MCF 10A (cell line): ENCODE data around the gene RSBN1. TPM values are rescaled to one million over a fixed set of nuclear protein-coding genes. Genes with fewer than 3 reads are reported as not detected.

Experiments used
- BruUV-seq: library from RNA; stranded (reverse); fragments of 400-500 nt; replicated peaks from 2 replicates; lab custom pipeline; 2021; lab: Mats Ljungman, UMichigan
- CTCF ChIA-PET: fragments of 300-600 bp; sonication (Branson Sonifier 250); formaldehyde crosslinking; extraction: SDS; loops from one replicate; lab custom pipeline; 2021; ENCODE audit warnings: antibody characterized with exemption, inconsistent platforms; lab: Yijun Ruan, JAX
- POLR2A ChIA-PET: fragments of 300-600, 350-650 bp; sonication (Branson Sonifier 250); formaldehyde crosslinking; extraction: SDS; loops from one replicate; lab custom pipeline; 2020; ENCODE audit warnings: antibody characterized with exemption, inconsistent platforms; lab: Yijun Ruan, JAX
- DNase-seq: peaks from one replicate; pipeline ENCODE4 v3.0.0-alpha.2; 2018; ENCODE audit not compliant: unreplicated experiment
- H3K27ac Mint-ChIP-seq: one replicate; pipeline ENCODE4 v1.8.0; 2022; ENCODE audit warnings: mild to moderate bottlenecking, low read depth, mixed read lengths; ENCODE audit not compliant: unreplicated experiment
- H3K27me3 Mint-ChIP-seq: one replicate; pipeline ENCODE4 v1.8.0; 2022; ENCODE audit warnings: mixed read lengths; ENCODE audit not compliant: insufficient read depth, unreplicated experiment
- H3K36me3 Mint-ChIP-seq: one replicate; pipeline ENCODE4 v1.8.0; 2022; ENCODE audit warnings: mild to moderate bottlenecking, moderate library complexity, mixed read lengths; ENCODE audit not compliant: insufficient read depth, unreplicated experiment
- H3K4me1 Mint-ChIP-seq: one replicate; pipeline ENCODE4 v1.8.0; 2022; ENCODE audit warnings: mixed read lengths; ENCODE audit not compliant: insufficient read depth, unreplicated experiment
- H3K4me3 Mint-ChIP-seq: one replicate; pipeline ENCODE4 v1.8.0; 2022; ENCODE audit warnings: mild to moderate bottlenecking, moderate library complexity, mixed read lengths; ENCODE audit not compliant: unreplicated experiment
- H3K9me3 Mint-ChIP-seq: one replicate; pipeline ENCODE4 v1.8.0; 2022; ENCODE audit warnings: mixed read lengths; ENCODE audit not compliant: unreplicated experiment
- intact Hi-C: fragments of 100-400 bp; cut with micrococcal nuclease; formaldehyde crosslinking; loops from 2 replicates; pipeline ENCODE4 v1.14.1; 2022
- total RNA-seq: library from RNA; stranded (reverse); gene quantifications from 2 replicates; pipeline ENCODE4 v1.2.3, GENCODE V29; 2022
- TF ChIP-seq, protein P1 (sequence below): fragments of 200-600 bp; IDR thresholded peaks from one replicate; pipeline ENCODE4 v1.8.0; 2022; ENCODE audit warnings: antibody characterized with exemption, mild to moderate bottlenecking; ENCODE audit not compliant: unreplicated experiment

RSBN1 gene
- total RNA-seq, 1 experiment from 2014 or later: 11.8 TPM

DNA sequence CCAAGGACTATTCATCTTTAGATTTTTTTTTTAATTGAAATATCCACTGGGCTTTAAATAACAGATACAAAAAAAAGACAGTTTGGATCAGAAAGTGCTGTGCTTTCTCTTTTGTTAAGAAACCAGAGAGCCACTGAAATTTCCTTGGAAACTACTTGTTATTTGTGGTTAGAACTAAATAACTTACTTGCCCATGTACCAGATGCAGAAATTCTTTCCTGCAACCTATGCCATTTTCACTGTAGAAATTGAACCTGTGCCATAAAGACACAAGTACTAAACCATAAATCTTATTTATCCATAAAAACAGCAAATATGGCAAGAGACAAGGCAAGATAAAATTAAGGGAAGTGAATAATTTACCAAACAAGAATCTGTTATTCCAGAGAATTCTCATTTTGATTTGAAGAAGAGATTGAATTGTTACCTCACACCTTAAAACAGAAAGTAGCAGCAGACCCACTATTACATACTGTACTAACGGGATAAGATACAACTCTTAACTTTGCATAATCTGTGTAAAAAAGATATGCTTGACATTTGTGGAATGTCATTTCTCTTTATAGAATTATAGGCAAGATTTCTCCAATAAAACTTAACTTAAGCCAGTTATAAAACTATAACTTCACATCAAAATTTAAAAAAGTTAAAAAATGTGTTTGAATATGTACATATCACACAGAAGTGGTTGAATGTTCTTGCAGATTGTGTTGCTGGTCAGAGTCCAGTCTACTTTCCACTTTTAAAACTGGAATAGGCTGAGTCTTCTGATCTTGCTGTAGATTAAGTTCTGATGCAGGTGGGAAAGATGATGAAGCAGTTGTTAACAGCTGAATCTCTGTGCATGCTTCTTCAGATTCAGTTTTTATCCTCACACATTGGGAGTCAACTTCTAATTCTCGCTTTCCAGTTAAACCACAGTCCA, 46.7 kb downstream of the RSBN1 start:
- H3K27me3 Mint-ChIP-seq: no peaks in the 10 kb centered on the region
- no TSS peak for BruUV-seq
- H3K36me3 Mint-ChIP-seq: peaks cover 27% of the 10 kb centered on the region
- no peak for DNase-seq
- TF ChIP-seq, protein P1, sequence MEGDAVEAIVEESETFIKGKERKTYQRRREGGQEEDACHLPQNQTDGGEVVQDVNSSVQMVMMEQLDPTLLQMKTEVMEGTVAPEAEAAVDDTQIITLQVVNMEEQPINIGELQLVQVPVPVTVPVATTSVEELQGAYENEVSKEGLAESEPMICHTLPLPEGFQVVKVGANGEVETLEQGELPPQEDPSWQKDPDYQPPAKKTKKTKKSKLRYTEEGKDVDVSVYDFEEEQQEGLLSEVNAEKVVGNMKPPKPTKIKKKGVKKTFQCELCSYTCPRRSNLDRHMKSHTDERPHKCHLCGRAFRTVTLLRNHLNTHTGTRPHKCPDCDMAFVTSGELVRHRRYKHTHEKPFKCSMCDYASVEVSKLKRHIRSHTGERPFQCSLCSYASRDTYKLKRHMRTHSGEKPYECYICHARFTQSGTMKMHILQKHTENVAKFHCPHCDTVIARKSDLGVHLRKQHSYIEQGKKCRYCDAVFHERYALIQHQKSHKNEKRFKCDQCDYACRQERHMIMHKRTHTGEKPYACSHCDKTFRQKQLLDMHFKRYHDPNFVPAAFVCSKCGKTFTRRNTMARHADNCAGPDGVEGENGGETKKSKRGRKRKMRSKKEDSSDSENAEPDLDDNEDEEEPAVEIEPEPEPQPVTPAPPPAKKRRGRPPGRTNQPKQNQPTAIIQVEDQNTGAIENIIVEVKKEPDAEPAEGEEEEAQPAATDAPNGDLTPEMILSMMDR: no peak
- H3K9me3 Mint-ChIP-seq: no peaks in the 10 kb centered on the region
- ChIA-PET CTCF (no interaction called here), POLR2A (no interaction called here)
- no peak overlapping the region for H3K4me3 Mint-ChIP-seq
- no peak overlapping the region for H3K27ac Mint-ChIP-seq
- intact Hi-C loops: loop anchor here (10.0 kb wide), 1 partner anchor 371 kb away; the partner anchor contains the start of gene MAGI3
- H3K4me1 Mint-ChIP-seq: peaks cover 10% of the 10 kb centered on the region

DNA sequence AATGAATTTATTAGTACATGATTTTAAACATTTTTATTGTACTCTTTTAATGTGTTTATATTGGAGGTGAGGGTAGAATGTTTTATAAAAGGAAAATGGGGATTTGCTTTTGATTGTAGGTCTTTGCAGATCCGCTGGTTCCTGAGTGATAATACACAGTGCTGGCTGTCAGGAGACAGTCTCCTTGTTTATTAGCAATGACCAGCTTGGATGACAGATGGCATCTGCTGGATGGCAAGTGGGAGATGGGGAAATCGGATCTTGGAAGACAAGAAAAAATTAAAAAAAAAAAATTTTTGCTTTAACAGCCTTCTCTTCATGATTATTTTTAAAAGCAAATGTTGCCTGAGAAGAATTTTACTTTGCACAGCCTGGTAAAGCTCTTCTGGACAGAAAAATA, 48.6 kb downstream of the RSBN1 start:
- no peak overlapping the region for H3K27ac Mint-ChIP-seq
- peaks cover 7% of the 10 kb centered on the region for H3K4me1 Mint-ChIP-seq
- BruUV-seq: no TSS peak
- H3K9me3 Mint-ChIP-seq: no peaks in the 10 kb centered on the region
- POLR2A ChIA-PET: interaction anchor here (0.8 to 1.7 kb wide), 4 partner anchors 22 to 142 kb away, joined by 3 to 4 read pairs (median 3); partner anchors contain the start of gene DCLRE1B
- peaks cover 27% of the 10 kb centered on the region for H3K36me3 Mint-ChIP-seq
- no peaks in the 10 kb centered on the region for H3K27me3 Mint-ChIP-seq
- intact Hi-C loops: loop anchor here (10.0 kb wide), 1 partner anchor 369 kb away; the partner anchor contains the start of gene MAGI3
- CTCF ChIA-PET: interaction anchor here (0.7 to 0.9 kb wide), 2 partner anchors 18 to 1306 kb away, joined by 3 read pairs; no protein-coding TSS in a partner anchor
- H3K4me3 Mint-ChIP-seq: no peak overlapping the region
- TF ChIP-seq, protein P1: no peak
- DNase-seq: no peak

DNA sequence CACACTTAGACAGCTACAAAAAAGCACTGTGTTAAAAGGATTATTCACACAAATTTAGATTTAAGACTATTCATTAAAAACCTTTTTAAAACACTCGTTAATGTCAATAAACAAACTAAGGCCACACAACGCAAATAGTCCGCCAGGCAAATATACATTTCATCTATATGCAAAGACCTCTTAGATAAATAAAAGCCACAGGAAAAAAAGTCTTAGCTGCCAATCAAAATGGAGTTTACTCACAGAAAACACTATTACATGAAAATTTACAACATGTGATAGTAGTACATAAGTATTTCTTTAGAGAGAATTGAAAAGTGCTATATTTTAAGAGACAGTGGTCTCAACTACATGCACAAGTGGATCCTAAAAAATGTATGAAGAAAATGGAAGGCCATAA, 50.3 kb downstream of the RSBN1 start:
- TF ChIP-seq, protein P1: no peak
- H3K4me3 Mint-ChIP-seq: no peak overlapping the region
- H3K36me3 Mint-ChIP-seq: peaks cover 22% of the 10 kb centered on the region
- no peaks in the 10 kb centered on the region for H3K9me3 Mint-ChIP-seq
- no peak for DNase-seq
- H3K4me1 Mint-ChIP-seq: peaks cover 7% of the 10 kb centered on the region
- ChIA-PET POLR2A (interaction anchor here (0.6 to 1.2 kb wide), 3 partner anchors 8 to 28 kb away, joined by 3 to 6 read pairs (median 3); no protein-coding TSS in a partner anchor), CTCF (interaction anchor here (0.6 kb wide), 1 partner anchor 128 kb away, joined by 4 read pairs; no protein-coding TSS in a partner anchor)
- no TSS peak for BruUV-seq
- no peak overlapping the region for H3K27ac Mint-ChIP-seq
- no peaks in the 10 kb centered on the region for H3K27me3 Mint-ChIP-seq
- intact Hi-C loops: loop anchor here (10.0 kb wide), 1 partner anchor 367 kb away; the partner anchor contains the start of gene MAGI3
